HG03378 (cell line): Measurements from ENCODE around the gene CAMK4.

Experiments used
- ATAC-seq: cut with Tn5 transposase; IDR thresholded peaks from one replicate; pipeline ENCODE4 v1.9.1; 2021; ENCODE audit warnings: mild to moderate bottlenecking, moderate library complexity; ENCODE audit not compliant: unreplicated experiment

Gene CAMK4

GRCh38 chr5:111478898-111479297 is 254.7 kb downstream of the CAMK4 start:
- ATAC-seq, result no peak

- ATAC-seq, result no peak
These were observed 256.2 kb downstream of the CAMK4 start for GRCh38 chr5:111480346-111480745.

- ATAC-seq, result no peak
These were observed 261.9 kb downstream of the CAMK4 start for GRCh38 chr5:111486055-111486454.

- no peak for ATAC-seq
These were observed 262.7 kb downstream of the CAMK4 start for GRCh38 chr5:111486926-111487325.

- no peak for ATAC-seq
These were observed 264.2 kb downstream of the CAMK4 start for GRCh38 chr5:111488353-111488752.

- no peak for ATAC-seq
These were observed 268.8 kb downstream of the CAMK4 start for GRCh38 chr5:111493031-111493430.

- no peak for ATAC-seq
These were observed 270.3 kb downstream of the CAMK4 start for GRCh38 chr5:111494355-111494999.

- no peak for ATAC-seq
These were observed 271.0 kb downstream of the CAMK4 start for GRCh38 chr5:111495159-111495558.

GRCh38 chr5:111498346-111498745 is 274.2 kb downstream of the CAMK4 start:
- no peak for ATAC-seq

- no peak for ATAC-seq
These were observed 278.8 kb downstream of the CAMK4 start for GRCh38 chr5:111502956-111503355.

GRCh38 chr5:111505096-111505495 is 280.9 kb downstream of the CAMK4 start:
- ATAC-seq, result no peak

GRCh38 chr5:111507276-111507675 is 283.1 kb downstream of the CAMK4 start:
- ATAC-seq, result no peak

GRCh38 chr5:111509119-111509518 is 284.9 kb downstream of the CAMK4 start:
- no peak for ATAC-seq

- no peak for ATAC-seq
These were observed 287.1 kb downstream of the CAMK4 start for GRCh38 chr5:111511174-111511830.

- ATAC-seq, result peak; percentile 23
These were observed 287.7 kb downstream of the CAMK4 start for GRCh38 chr5:111511831-111512374.

GRCh38 chr5:111512375-111513130 is 288.4 kb downstream of the CAMK4 start, which contains the start of gene STARD4:
TSS of gene STARD4 (minus strand) at chr5:111512535. CDS start at chr5:111507433, 5,102 bp downstream.
- ATAC-seq, result peak; percentile 87

- ATAC-seq, result no peak
These were observed 288.9 kb downstream of the CAMK4 start for GRCh38 chr5:111513131-111513520.

- no peak for ATAC-seq
These were observed 289.9 kb downstream of the CAMK4 start for GRCh38 chr5:111514087-111514486.

GRCh38 chr5:111517853-111518501 is 293.8 kb downstream of the CAMK4 start:
- no peak for ATAC-seq

- ATAC-seq, result no peak
These were observed 294.6 kb downstream of the CAMK4 start for GRCh38 chr5:111518777-111519176.

- no peak for ATAC-seq
These were observed 296.7 kb downstream of the CAMK4 start for GRCh38 chr5:111520908-111521307.
